Left lung (tissue), 10 donors: ENCODE measurements around the gene HOXA3. TPM values are rescaled to one million over a fixed set of nuclear protein-coding genes. Genes with fewer than 3 reads are reported as not detected.

Experiments used
- ATAC-seq: fragments of 200-7000 bp; cut with Tn5 transposase; one replicate; pipeline ENCODE4 v1.9.1; 2020; ENCODE audit warnings: moderate library complexity
- DNase-seq, 4 donors: peaks; one replicate each; pipeline ENCODE4 v3.0.0-alpha.2; 2013 to 2020
- H3K27ac ChIP-seq, 2 donors: fragments of 200-600 bp; sonication (generic) in 1 of 2; one replicate each; pipeline versions ENCODE4 v1.5.0 to v1.8.0; 2020 to 2021
- H3K27me3 ChIP-seq, 2 donors: fragments of 200-600 bp; sonication (generic) in 1 of 2; one replicate each; pipeline versions ENCODE4 v1.5.0 to v1.8.0; 2020 to 2021
- H3K36me3 ChIP-seq, 2 donors: fragments of 200-600 bp; sonication (generic) in 1 of 2; one replicate each; pipeline versions ENCODE4 v1.5.0 to v1.8.0; 2020 to 2021
- H3K4me1 ChIP-seq, 2 donors: fragments of 200-600 bp; one replicate each; pipeline ENCODE4 v1.8.0; 2021
- H3K4me3 ChIP-seq, 2 donors: fragments of 200-600 bp; sonication (generic) in 1 of 2; one replicate each; pipeline versions ENCODE4 v1.5.0 to v1.8.0; 2020 to 2021; ENCODE audit warnings: mild to moderate bottlenecking in 1 of 2
- H3K9me3 ChIP-seq, 2 donors: fragments of 200-600 bp; sonication (generic) in 1 of 2; one replicate each; pipeline versions ENCODE4 v1.5.0 to v1.8.0; 2020 to 2021
- intact Hi-C, 2 donors: fragments of 100-400 bp; cut with DNase I; formaldehyde crosslinking; loops; one replicate each; pipeline versions ENCODE4 v1.11.2 to v1.14.2; 2022
- polyA plus RNA-seq, 6 donors: library from polyadenylated mRNA; unstranded; fragments of 120-200 nt; gene quantifications; one replicate each; pipeline ENCODE4 v1.2.1, GENCODE V29; 2013; ENCODE audit not compliant: insufficient read length in 6 of 6
- total RNA-seq, 2 donors: library from RNA; stranded (reverse); fragmentation: NEBNext Ultra II Directional; extraction: Animal tissue kit (Norgen Biotek cat#: 25700); gene quantifications; one replicate each; pipeline ENCODE4 v1.2.1, GENCODE V29; 2021
- TF ChIP-seq, protein P1 (sequence below), 2 donors: fragments of 200-600 bp; sonication (generic) in 1 of 2; IDR thresholded peaks; one replicate each; pipeline versions ENCODE4 v1.5.0 to v1.8.0; 2021; ENCODE audit warnings: antibody characterized with exemption in 2 of 2
- donor health status: DM: no; HTN: yes; CAD: no.
- donor health status: DM: no; HTN: no; CAD: no.

Gene HOXA3
- total and polyA plus RNA-seq, 8 donors, result 5.7 to 49.6 (median 39.6) TPM

DNA sequence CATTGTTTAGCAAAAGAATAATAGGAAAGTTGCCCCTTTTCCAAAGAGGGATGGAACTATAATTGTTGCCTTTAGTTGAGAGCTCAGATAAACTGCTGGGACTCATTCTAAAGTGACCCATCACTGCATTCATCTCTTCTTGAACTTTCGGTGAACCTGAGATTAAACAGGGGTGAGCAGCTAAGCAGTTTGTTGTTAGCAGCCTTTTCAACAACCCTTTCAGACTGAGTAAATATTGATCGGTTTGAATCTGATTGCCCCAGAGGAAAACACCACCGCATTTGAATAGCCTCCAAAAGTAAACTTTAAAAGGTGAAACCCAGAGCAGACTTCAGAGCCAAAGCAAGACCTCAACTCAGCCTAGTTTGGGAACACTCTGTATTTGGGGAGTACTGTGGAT is 61.3 kb downstream of the HOXA3 start:
- TF ChIP-seq, protein P1, sequence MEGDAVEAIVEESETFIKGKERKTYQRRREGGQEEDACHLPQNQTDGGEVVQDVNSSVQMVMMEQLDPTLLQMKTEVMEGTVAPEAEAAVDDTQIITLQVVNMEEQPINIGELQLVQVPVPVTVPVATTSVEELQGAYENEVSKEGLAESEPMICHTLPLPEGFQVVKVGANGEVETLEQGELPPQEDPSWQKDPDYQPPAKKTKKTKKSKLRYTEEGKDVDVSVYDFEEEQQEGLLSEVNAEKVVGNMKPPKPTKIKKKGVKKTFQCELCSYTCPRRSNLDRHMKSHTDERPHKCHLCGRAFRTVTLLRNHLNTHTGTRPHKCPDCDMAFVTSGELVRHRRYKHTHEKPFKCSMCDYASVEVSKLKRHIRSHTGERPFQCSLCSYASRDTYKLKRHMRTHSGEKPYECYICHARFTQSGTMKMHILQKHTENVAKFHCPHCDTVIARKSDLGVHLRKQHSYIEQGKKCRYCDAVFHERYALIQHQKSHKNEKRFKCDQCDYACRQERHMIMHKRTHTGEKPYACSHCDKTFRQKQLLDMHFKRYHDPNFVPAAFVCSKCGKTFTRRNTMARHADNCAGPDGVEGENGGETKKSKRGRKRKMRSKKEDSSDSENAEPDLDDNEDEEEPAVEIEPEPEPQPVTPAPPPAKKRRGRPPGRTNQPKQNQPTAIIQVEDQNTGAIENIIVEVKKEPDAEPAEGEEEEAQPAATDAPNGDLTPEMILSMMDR (IDR thresholded peaks at IDR 0.05), result no peak
- ATAC-seq (no peak), DNase-seq (no peak)
- H3K36me3 ChIP-seq, result no peaks in the 10 kb centered on the region
- H3K27ac ChIP-seq, result no peak overlapping the region
- no peak overlapping the region for H3K4me3 ChIP-seq
- no peaks in the 10 kb centered on the region for H3K9me3 ChIP-seq
- H3K4me1 ChIP-seq, result peaks cover 0 to 9% of the 10 kb centered on the region in 2 donors
- peaks cover 41 to 100% of the 10 kb centered on the region in 2 donors for H3K27me3 ChIP-seq
- intact Hi-C loops, result no loop called here

DNA sequence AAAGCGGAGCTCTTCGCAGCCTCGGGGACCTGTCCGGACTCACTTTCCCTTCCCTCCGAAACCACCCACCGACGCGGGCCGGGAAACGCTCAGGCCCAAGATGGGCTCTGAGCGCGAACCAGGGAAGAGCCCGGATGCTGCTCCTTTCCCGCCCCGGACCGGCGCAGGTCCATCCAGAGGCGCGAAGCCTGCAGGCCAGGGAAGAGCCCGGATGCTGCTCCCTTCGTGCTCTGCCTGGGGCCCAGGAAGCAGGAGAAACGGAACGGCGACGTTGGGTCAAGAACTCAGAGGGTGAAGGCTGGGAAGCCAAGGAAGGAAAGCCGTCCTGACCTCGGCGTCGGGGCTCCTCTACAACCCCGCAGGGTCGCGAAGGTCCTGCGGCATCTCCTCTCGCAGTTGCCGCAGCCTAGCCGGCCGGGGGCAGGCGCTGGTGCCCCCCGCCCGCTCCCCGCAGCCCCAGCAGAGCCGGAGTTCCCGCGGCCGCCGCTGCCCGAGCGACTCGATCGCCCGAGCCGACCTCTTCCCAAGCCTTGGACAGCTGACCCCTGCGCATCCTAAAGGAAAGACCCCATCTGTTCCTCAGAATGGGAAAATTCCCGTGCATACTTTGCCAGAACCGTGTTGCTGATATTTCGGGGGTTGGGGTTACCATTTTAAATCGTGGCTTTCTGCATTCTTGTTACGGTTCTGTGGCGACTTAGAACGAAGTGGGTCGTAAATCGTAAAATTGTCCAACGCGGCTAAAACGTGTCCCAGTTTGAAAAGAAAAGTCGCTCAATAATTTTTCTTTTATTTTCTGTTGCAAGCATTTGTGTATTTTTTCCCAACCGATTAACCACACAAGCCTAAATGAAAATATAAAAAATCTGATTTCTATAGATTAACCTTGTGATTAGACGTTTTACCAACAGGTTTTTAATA is 64.1 kb downstream of the HOXA3 start:
- no peak overlapping the region for H3K27ac ChIP-seq
- H3K27me3 ChIP-seq, result peaks cover 35 to 78% of the 10 kb centered on the region in 2 donors
- no peaks in the 10 kb centered on the region for H3K36me3 ChIP-seq
- no peaks in the 10 kb centered on the region for H3K9me3 ChIP-seq
- TF ChIP-seq, protein P1 (IDR thresholded peaks at IDR 0.05), result no peak
- H3K4me3 ChIP-seq, result no peak overlapping the region
- ATAC-seq, result no peak
- DNase-seq, result no peak
- intact Hi-C loops, result no loop called here
- no peaks in the 10 kb centered on the region for H3K4me1 ChIP-seq

DNA sequence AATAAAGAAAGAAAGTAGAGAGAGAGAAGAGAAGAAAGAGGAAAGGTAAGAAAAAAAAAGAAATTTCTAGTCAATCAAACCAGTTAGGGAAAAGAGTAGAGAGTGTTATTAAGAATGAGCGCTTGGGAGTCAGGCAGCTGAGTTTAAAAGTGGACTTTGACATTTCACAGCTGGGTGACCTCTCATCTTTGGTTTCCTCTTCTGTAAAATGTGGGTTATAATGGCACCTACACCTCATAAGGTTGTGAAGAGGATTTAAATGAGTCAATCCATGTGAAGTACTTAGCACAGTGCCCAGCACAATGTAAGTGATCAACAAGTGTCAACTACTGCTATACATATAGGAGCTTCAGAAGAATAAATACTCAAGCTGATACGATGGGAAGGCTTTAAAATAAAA is 68.7 kb downstream of the HOXA3 start:
- H3K4me1 ChIP-seq, result no peaks in the 10 kb centered on the region
- DNase-seq (no peak), ATAC-seq (no peak)
- intact Hi-C loops, result no loop called here
- H3K27ac ChIP-seq, result no peak overlapping the region
- H3K36me3 ChIP-seq, result no peaks in the 10 kb centered on the region
- H3K27me3 ChIP-seq, result peaks cover 19 to 32% of the 10 kb centered on the region in 2 donors
- TF ChIP-seq, protein P1 (IDR thresholded peaks at IDR 0.05), result no peak
- no peak overlapping the region for H3K4me3 ChIP-seq
- H3K9me3 ChIP-seq, result no peaks in the 10 kb centered on the region

DNA sequence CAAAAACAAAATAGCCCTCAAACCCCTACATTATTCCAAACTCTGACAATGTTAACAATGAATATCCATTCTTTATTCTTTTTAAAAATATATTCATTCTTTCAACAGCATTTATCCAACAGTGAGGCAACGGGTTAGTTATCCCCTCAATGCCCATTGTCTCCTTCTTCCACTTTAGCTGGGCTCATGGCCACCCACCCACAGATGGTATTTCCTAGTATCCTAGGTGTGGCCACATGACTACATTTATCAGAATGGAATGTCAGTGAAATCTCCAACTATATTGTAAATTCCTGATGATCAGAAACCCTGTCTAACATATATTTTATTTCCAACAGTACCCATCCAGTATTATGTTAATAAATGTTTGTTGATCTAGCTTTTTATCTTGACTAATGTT is 70.2 kb downstream of the HOXA3 start:
- intact Hi-C loops, result no loop called here
- Histone ChIP-seq H3K27ac (no peak overlapping the region), H3K4me3 (no peak overlapping the region), H3K4me1 (no peaks in the 10 kb centered on the region), H3K36me3 (no peaks in the 10 kb centered on the region), H3K9me3 (no peaks in the 10 kb centered on the region), H3K27me3 (peaks cover 5 to 17% of the 10 kb centered on the region in 2 donors)
- TF ChIP-seq, protein P1 (IDR thresholded peaks at IDR 0.05), result no peak
- DNase-seq (no peak), ATAC-seq (no peak)

DNA sequence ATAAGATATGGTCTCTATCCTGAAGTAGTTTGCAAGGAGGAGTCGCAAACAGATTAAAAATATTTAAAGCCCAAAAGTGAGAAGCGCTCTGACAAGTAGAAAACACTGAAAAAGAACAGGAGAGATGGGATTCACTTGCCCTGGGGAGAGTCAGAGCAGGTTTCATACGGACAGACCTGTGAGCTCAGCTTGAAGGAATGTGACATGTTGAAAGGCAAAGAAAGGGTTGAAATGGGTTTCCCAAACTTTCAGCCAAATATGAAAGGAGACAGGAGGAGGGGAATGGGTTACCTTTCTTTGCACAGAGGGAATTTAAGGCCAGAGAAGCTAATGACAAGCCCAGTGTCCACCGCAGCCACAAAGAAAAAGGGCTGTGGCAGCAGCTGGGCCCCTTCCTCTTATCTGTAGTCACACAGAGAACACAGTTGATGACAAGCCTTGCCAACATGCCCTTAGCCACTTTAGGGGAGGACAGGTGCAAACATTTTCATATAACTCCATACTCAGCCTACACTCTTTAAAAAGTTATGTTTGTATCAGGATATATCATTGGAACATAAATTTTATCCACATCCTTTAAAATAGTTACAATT is 71.4 kb downstream of the HOXA3 start:
- peaks cover under 1 to 5% of the 10 kb centered on the region in 2 donors for H3K27me3 ChIP-seq
- no peak overlapping the region for H3K27ac ChIP-seq
- no peaks in the 10 kb centered on the region for H3K9me3 ChIP-seq
- H3K36me3 ChIP-seq, result no peaks in the 10 kb centered on the region
- TF ChIP-seq, protein P1 (IDR thresholded peaks at IDR 0.05), result no peak
- intact Hi-C loops, result no loop called here
- H3K4me3 ChIP-seq, result no peak overlapping the region
- ATAC-seq (no peak), DNase-seq (no peak)
- no peaks in the 10 kb centered on the region for H3K4me1 ChIP-seq
